WTC11 (cell line): ENCODE results near the gene C2CD2. TPM values are rescaled to one million over a fixed set of nuclear protein-coding genes. Genes with fewer than 3 reads are reported as not detected.

Source experiments
- ATAC-seq: fragments of 200-7000 bp; cut with Tn5 transposase; 2 replicates; pipeline ENCODE4 v1.10.0; 2021; ENCODE audit warnings: mild to moderate bottlenecking, moderate library complexity
- CTCF ChIA-PET: fragments of 300-600 bp; sonication (Branson Sonifier 250); formaldehyde crosslinking; loops from one replicate; lab custom pipeline; 2021; ENCODE audit warnings: antibody characterized with exemption; lab: Charles Lee
- POLR2A ChIA-PET: fragments of 350-600 bp; sonication (Branson Sonifier 250); formaldehyde crosslinking; loops from one replicate; lab custom pipeline; 2021; ENCODE audit warnings: antibody characterized with exemption; lab: Charles Lee
- DNase-seq: peaks from one replicate; pipeline ENCODE4 v3.0.0; 2021; ENCODE audit warnings: low spot score
- H3K27ac Mint-ChIP-seq: 2 replicates; pipeline ENCODE4 v1.8.0; 2021; ENCODE audit warnings: mixed read lengths
- H3K27me3 Mint-ChIP-seq: 2 replicates; pipeline ENCODE4 v1.8.0; 2021; ENCODE audit warnings: low read depth, mild to moderate bottlenecking, moderate library complexity, mixed read lengths
- H3K36me3 Mint-ChIP-seq: 2 replicates; pipeline ENCODE4 v1.8.0; 2021; ENCODE audit warnings: mixed read lengths
- H3K4me1 Mint-ChIP-seq: 2 replicates; pipeline ENCODE4 v1.8.0; 2022; ENCODE audit warnings: mixed read lengths
- H3K4me3 Mint-ChIP-seq: 2 replicates; pipeline ENCODE4 v1.8.0; 2021; ENCODE audit warnings: mild to moderate bottlenecking, moderate library complexity, mixed read lengths
- H3K9me3 Mint-ChIP-seq: 2 replicates; pipeline ENCODE4 v1.8.0; 2021; ENCODE audit warnings: mixed read lengths
- CREB1 ChIP-seq: sonication (generic); formaldehyde crosslinking; IDR thresholded peaks from 2 replicates; pipeline ENCODE4 v1.8.0; 2023; ENCODE audit warnings: mild to moderate bottlenecking, missing genetic modification reagents
- ELF4 ChIP-seq: sonication (generic); formaldehyde crosslinking; IDR thresholded peaks from 2 replicates; pipeline ENCODE4 v1.8.1; 2022; ENCODE audit warnings: low read depth, mild to moderate bottlenecking, moderate library complexity, missing genetic modification reagents
- GABPB1 ChIP-seq: sonication (generic); formaldehyde crosslinking; IDR thresholded peaks from 2 replicates; pipeline ENCODE4 v1.8.1; 2023; ENCODE audit warnings: mild to moderate bottlenecking, missing genetic modification reagents
- JAZF1 ChIP-seq: fragments of 250-450 bp; sonication (Bioruptor Pico); IDR thresholded peaks from 2 replicates; pipeline ENCODE4 v1.9.0; 2021; ENCODE audit warnings: moderate library complexity, mild to moderate bottlenecking, inconsistent platforms
- NFE2L1 ChIP-seq: sonication (generic); formaldehyde crosslinking; IDR thresholded peaks from 2 replicates; pipeline ENCODE4 v1.8.1; 2023; ENCODE audit warnings: missing genetic modification reagents
- NR3C1 ChIP-seq: sonication (generic); formaldehyde crosslinking; conservative IDR thresholded peaks from 2 replicates; pipeline ENCODE4 v1.8.1; 2023; ENCODE audit warnings: low read depth, mild to moderate bottlenecking, missing genetic modification reagents
- PRRX2 ChIP-seq: fragments of 250-450 bp; sonication (Bioruptor Pico); IDR thresholded peaks from 2 replicates; pipeline ENCODE4 v1.8.0; 2021; ENCODE audit warnings: mild to moderate bottlenecking
- RELA ChIP-seq: sonication (generic); formaldehyde crosslinking; IDR thresholded peaks from 2 replicates; pipeline ENCODE4 v1.8.1; 2022; ENCODE audit warnings: missing genetic modification reagents, mild to moderate bottlenecking, borderline replicate concordance
- TP53 ChIP-seq: sonication (generic); formaldehyde crosslinking; IDR thresholded peaks from 2 replicates; pipeline ENCODE4 v1.8.1; 2023; ENCODE audit warnings: mild to moderate bottlenecking, missing genetic modification reagents
- ZNF121 ChIP-seq: sonication (generic); formaldehyde crosslinking; IDR thresholded peaks from 2 replicates; pipeline ENCODE4 v1.8.0; 2023; ENCODE audit warnings: missing genetic modification reagents
- ZNF317 ChIP-seq: sonication (generic); formaldehyde crosslinking; IDR thresholded peaks from 2 replicates; pipeline ENCODE4 v1.8.1; 2023; ENCODE audit warnings: low read depth, mild to moderate bottlenecking, moderate library complexity, missing genetic modification reagents, borderline replicate concordance
- total RNA-seq: library from RNA; stranded (reverse); gene quantifications from 3 replicates; pipeline ENCODE4 v1.2.3, GENCODE V29; 2021
- TF ChIP-seq, protein P1 (sequence below): fragments of 250-450 bp; sonication (Bioruptor Pico); IDR thresholded peaks from 2 replicates; pipeline ENCODE4 v1.8.0; 2021; ENCODE audit warnings: mild to moderate bottlenecking
- TF ChIP-seq, protein P2 (sequence below): sonication (generic); formaldehyde crosslinking; IDR thresholded peaks from 2 replicates; pipeline ENCODE4 v1.8.1; 2023; ENCODE audit warnings: mild to moderate bottlenecking, missing genetic modification reagents, moderate library complexity
- TF ChIP-seq, protein P3 (sequence below): fragments of 250-450 bp; sonication (Bioruptor Pico); conservative IDR thresholded peaks from 2 replicates; pipeline ENCODE4 v1.9.0; 2021; ENCODE audit warnings: mild to moderate bottlenecking
- TF ChIP-seq, protein P4 (sequence below): sonication (generic); formaldehyde crosslinking; IDR thresholded peaks from 2 replicates; pipeline ENCODE4 v1.8.1; 2022; ENCODE audit warnings: missing genetic modification reagents, borderline replicate concordance
- TF ChIP-seq, protein P5 (sequence below): sonication (generic); formaldehyde crosslinking; IDR thresholded peaks from 2 replicates; pipeline ENCODE4 v1.8.1; 2023; ENCODE audit warnings: mild to moderate bottlenecking, missing genetic modification reagents, moderate library complexity
- TF ChIP-seq, protein P6 (sequence below): fragments of 250-450 bp; sonication (Bioruptor Pico); IDR thresholded peaks from 2 replicates; pipeline ENCODE4 v1.9.0; 2021; ENCODE audit warnings: mild to moderate bottlenecking
- TF ChIP-seq, protein P7 (sequence below): fragments of 250-450 bp; sonication (Bioruptor Pico); IDR thresholded peaks from 2 replicates; pipeline ENCODE4 v1.9.0; 2021; ENCODE audit warnings: mild to moderate bottlenecking, borderline replicate concordance
- TF ChIP-seq, protein P8 (sequence below): sonication (generic); formaldehyde crosslinking; IDR thresholded peaks from 2 replicates; pipeline ENCODE4 v1.8.0; 2022; ENCODE audit warnings: mild to moderate bottlenecking, missing genetic modification reagents
- TF ChIP-seq, protein P9 (sequence below): sonication (generic); formaldehyde crosslinking; IDR thresholded peaks from 2 replicates; pipeline ENCODE4 v1.8.1; 2023; ENCODE audit warnings: mild to moderate bottlenecking, missing genetic modification reagents
- TF ChIP-seq, protein P10 (sequence below): sonication (generic); formaldehyde crosslinking; IDR thresholded peaks from 2 replicates; pipeline ENCODE4 v1.8.1; 2022; ENCODE audit warnings: mild to moderate bottlenecking, missing genetic modification reagents, moderate library complexity, borderline replicate concordance

C2CD2 gene
- total RNA-seq, 1 experiment from 2014 or later: 11.2 TPM

DNA sequence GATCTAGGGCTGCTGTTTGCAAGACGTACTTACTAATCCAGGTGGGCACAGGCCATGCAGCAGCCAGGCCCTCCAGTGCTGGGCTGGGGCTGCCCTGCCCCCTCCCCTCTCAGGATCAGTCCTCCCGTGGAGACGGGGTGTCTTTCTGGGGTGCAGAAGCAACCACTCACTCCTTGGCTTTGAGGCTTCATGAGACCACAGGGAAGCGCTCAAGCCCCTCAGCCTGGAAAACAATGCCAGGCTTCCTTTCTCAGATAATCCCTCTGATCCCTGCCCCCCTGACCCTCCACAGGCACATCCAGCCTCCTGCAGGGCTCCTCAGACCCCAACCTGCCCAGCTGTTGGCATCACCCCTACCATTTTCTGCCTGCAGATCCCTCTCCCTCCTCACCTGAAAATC lies 13.9 kb upstream of the C2CD2 start (continued):
- TF ChIP-seq GABPB1 (no peak), RELA (CRISPR knock-in tag) (no peak), ZNF317 (CRISPR knock-in tag) (no peak), NR3C1 (CRISPR knock-in tag) (no peak), CREB1 (no peak), PRRX2 (CRISPR knock-in tag) (no peak)
- TF ChIP-seq, protein P1, sequence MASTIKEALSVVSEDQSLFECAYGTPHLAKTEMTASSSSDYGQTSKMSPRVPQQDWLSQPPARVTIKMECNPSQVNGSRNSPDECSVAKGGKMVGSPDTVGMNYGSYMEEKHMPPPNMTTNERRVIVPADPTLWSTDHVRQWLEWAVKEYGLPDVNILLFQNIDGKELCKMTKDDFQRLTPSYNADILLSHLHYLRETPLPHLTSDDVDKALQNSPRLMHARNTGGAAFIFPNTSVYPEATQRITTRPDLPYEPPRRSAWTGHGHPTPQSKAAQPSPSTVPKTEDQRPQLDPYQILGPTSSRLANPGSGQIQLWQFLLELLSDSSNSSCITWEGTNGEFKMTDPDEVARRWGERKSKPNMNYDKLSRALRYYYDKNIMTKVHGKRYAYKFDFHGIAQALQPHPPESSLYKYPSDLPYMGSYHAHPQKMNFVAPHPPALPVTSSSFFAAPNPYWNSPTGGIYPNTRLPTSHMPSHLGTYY (CRISPR knock-in tag): no peak
- TF ChIP-seq, protein P2, sequence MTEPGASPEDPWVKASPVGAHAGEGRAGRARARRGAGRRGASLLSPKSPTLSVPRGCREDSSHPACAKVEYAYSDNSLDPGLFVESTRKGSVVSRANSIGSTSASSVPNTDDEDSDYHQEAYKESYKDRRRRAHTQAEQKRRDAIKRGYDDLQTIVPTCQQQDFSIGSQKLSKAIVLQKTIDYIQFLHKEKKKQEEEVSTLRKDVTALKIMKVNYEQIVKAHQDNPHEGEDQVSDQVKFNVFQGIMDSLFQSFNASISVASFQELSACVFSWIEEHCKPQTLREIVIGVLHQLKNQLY: no peak
- TF ChIP-seq, protein P3, sequence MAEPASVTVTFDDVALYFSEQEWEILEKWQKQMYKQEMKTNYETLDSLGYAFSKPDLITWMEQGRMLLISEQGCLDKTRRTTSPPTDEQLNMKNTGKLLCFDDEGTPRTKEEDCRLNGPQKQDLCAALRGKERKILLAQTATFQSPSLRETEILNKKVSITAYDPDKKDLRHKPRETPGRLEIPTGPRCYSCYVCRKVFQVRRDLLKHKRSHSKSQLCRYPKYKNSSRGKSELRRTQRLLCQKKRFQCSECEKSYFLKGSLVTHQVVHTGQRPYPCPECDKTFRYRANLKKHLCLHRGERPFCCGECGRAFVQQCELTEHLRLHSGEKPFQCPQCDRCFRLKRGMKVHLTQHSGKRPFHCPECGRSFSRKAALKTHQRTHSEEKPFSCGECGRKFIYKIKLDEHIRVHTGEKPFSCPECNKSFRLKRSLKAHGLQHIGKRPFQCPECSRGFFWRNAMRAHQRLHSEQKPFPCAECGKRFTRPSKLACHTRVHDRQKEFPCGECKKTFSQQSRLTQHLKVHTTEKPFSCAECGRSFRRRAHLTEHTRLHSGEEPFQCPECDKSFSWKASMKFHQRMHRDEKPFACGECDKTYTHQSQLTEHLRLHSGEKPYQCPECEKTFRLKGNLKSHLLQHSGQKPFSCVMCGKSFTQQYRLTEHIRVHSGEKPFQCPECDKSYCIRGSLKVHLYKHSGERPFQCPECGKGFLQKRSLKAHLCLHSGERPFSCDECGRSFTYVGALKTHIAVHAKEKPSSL (CRISPR knock-in tag): no peak
- TF ChIP-seq, protein P4, sequence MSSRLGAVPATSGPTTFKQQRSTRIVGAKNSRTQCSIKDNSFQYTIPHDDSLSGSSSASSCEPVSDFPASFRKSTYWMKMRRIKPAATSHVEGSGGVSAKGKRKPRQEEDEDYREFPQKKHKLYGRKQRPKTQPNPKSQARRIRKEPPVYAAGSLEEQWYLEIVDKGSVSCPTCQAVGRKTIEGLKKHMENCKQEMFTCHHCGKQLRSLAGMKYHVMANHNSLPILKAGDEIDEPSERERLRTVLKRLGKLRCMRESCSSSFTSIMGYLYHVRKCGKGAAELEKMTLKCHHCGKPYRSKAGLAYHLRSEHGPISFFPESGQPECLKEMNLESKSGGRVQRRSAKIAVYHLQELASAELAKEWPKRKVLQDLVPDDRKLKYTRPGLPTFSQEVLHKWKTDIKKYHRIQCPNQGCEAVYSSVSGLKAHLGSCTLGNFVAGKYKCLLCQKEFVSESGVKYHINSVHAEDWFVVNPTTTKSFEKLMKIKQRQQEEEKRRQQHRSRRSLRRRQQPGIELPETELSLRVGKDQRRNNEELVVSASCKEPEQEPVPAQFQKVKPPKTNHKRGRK: no peak
- TF ChIP-seq, protein P5, sequence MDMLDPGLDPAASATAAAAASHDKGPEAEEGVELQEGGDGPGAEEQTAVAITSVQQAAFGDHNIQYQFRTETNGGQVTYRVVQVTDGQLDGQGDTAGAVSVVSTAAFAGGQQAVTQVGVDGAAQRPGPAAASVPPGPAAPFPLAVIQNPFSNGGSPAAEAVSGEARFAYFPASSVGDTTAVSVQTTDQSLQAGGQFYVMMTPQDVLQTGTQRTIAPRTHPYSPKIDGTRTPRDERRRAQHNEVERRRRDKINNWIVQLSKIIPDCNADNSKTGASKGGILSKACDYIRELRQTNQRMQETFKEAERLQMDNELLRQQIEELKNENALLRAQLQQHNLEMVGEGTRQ (CRISPR knock-in tag): no peak
- TF ChIP-seq, all 79 proteins: peak for 0

DNA sequence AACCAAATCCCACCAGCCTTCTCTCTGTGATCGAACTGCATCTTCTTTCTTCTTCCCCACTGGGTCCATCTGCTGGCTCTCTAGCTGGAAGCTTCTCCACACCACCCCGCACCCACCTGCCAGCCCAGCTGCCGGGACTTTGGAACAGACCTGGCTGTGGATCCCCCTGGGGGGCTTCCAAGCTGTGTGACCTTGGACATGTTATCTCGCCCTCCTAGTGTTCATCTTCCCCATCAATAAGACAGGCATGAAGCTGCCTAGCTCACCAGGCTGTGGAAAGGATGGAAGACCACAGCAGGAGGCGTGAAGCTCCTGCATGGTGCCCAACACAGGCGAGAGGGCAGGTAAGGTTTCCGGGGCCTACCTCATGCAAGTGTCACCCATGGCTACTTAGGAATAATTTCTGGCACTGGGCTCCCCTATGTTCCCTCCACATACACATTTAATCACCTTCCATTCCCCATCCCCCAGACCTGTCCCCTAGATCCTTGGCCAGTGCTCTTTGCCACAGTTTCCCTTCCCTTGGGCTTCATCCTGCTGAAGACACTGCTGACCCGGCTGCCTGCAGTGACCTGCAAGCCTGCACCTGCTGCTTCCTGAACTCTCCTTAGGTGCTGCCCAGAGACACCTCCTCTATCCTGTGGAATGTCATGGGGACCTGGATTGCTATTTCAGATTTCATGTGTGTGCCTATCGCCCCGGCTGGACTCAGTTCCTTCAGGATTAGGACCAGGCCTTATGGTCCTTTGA lies 13.2 kb upstream of the C2CD2 start:
- H3K27ac Mint-ChIP-seq: no peak overlapping the region
- no peak overlapping the region for H3K4me3 Mint-ChIP-seq
- H3K36me3 Mint-ChIP-seq: no peaks in the 10 kb centered on the region
- ChIA-PET CTCF (interaction anchor here (0.7 to 1.5 kb wide), 2 partner anchors 150 to 151 kb away, joined by 3 to 4 read pairs; no protein-coding TSS in a partner anchor), POLR2A (no interaction called here)
- H3K9me3 Mint-ChIP-seq: no peaks in the 10 kb centered on the region
- ATAC-seq (no peak), DNase-seq (no peak)
- peaks cover 30% of the 10 kb centered on the region for H3K4me1 Mint-ChIP-seq
- H3K27me3 Mint-ChIP-seq: no peaks in the 10 kb centered on the region
- TF ChIP-seq NFE2L1 (CRISPR knock-in tag) (no peak), ZNF121 (CRISPR knock-in tag) (no peak), JAZF1 (CRISPR knock-in tag) (no peak), ELF4 (CRISPR knock-in tag) (no peak), TP53 (CRISPR knock-in tag) (no peak)
- TF ChIP-seq, protein P6, sequence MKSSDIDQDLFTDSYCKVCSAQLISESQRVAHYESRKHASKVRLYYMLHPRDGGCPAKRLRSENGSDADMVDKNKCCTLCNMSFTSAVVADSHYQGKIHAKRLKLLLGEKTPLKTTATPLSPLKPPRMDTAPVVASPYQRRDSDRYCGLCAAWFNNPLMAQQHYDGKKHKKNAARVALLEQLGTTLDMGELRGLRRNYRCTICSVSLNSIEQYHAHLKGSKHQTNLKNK (CRISPR knock-in tag): no peak
- TF ChIP-seq, protein P7, sequence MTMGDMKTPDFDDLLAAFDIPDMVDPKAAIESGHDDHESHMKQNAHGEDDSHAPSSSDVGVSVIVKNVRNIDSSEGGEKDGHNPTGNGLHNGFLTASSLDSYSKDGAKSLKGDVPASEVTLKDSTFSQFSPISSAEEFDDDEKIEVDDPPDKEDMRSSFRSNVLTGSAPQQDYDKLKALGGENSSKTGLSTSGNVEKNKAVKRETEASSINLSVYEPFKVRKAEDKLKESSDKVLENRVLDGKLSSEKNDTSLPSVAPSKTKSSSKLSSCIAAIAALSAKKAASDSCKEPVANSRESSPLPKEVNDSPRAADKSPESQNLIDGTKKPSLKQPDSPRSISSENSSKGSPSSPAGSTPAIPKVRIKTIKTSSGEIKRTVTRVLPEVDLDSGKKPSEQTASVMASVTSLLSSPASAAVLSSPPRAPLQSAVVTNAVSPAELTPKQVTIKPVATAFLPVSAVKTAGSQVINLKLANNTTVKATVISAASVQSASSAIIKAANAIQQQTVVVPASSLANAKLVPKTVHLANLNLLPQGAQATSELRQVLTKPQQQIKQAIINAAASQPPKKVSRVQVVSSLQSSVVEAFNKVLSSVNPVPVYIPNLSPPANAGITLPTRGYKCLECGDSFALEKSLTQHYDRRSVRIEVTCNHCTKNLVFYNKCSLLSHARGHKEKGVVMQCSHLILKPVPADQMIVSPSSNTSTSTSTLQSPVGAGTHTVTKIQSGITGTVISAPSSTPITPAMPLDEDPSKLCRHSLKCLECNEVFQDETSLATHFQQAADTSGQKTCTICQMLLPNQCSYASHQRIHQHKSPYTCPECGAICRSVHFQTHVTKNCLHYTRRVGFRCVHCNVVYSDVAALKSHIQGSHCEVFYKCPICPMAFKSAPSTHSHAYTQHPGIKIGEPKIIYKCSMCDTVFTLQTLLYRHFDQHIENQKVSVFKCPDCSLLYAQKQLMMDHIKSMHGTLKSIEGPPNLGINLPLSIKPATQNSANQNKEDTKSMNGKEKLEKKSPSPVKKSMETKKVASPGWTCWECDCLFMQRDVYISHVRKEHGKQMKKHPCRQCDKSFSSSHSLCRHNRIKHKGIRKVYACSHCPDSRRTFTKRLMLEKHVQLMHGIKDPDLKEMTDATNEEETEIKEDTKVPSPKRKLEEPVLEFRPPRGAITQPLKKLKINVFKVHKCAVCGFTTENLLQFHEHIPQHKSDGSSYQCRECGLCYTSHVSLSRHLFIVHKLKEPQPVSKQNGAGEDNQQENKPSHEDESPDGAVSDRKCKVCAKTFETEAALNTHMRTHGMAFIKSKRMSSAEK: no peak
- TF ChIP-seq, protein P8, sequence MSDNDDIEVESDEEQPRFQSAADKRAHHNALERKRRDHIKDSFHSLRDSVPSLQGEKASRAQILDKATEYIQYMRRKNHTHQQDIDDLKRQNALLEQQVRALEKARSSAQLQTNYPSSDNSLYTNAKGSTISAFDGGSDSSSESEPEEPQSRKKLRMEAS (CRISPR knock-in tag): no peak
- TF ChIP-seq, protein P9, sequence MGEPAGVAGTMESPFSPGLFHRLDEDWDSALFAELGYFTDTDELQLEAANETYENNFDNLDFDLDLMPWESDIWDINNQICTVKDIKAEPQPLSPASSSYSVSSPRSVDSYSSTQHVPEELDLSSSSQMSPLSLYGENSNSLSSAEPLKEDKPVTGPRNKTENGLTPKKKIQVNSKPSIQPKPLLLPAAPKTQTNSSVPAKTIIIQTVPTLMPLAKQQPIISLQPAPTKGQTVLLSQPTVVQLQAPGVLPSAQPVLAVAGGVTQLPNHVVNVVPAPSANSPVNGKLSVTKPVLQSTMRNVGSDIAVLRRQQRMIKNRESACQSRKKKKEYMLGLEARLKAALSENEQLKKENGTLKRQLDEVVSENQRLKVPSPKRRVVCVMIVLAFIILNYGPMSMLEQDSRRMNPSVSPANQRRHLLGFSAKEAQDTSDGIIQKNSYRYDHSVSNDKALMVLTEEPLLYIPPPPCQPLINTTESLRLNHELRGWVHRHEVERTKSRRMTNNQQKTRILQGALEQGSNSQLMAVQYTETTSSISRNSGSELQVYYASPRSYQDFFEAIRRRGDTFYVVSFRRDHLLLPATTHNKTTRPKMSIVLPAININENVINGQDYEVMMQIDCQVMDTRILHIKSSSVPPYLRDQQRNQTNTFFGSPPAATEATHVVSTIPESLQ (CRISPR knock-in tag): no peak
- TF ChIP-seq, protein P10, sequence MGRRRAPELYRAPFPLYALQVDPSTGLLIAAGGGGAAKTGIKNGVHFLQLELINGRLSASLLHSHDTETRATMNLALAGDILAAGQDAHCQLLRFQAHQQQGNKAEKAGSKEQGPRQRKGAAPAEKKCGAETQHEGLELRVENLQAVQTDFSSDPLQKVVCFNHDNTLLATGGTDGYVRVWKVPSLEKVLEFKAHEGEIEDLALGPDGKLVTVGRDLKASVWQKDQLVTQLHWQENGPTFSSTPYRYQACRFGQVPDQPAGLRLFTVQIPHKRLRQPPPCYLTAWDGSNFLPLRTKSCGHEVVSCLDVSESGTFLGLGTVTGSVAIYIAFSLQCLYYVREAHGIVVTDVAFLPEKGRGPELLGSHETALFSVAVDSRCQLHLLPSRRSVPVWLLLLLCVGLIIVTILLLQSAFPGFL (CRISPR knock-in tag): no peak
